ENCODE measurements around the gene MAEL. TPM values are rescaled to one million over a fixed set of nuclear protein-coding genes. Genes with fewer than 3 reads are reported as not detected.
A peak's percentile ranks its signal among the peaks of the same experiment; 100 is the strongest.

MAEL gene
- total RNA-seq, 4 donors from 2014 or later: not detected

- Histone ChIP-seq H3K36me3 (no peaks in the 10 kb centered on the region), H3K27me3 (peaks cover 20% of the 10 kb centered on the region), H3K4me1 (peaks cover 13% of the 10 kb centered on the region), H3K9me3 (no peaks in the 10 kb centered on the region), H3K27ac (no peak overlapping the region), H3K4me3 (peak overlapping the region; percentile 46)
- 15% methylated on average over 21 of the region's 21 CpGs for WGBS
- no peak for TF ChIP-seq POLR2A (IDR thresholded peaks at IDR 0.05)
- TF ChIP-seq EP300 (IDR thresholded peaks at IDR 0.05): no peak
- no peak for TF ChIP-seq CTCF (IDR thresholded peaks at IDR 0.05)
- no peak for TF ChIP-seq POLR2AphosphoS5 (IDR thresholded peaks at IDR 0.05)
- no peak for DNase-seq (ENCODE audit: low spot score in 2 of 2)
Measured at GRCh38 chr1:167043752-167044488, 54.8 kb downstream of the MAEL start.

GRCh38 chr1:167051907-167052306 lies 62.8 kb downstream of the MAEL start:
- Histone ChIP-seq H3K4me3 (no peak overlapping the region), H3K4me1 (no peaks in the 10 kb centered on the region), H3K27me3 (peaks cover 33% of the 10 kb centered on the region), H3K9me3 (no peaks in the 10 kb centered on the region), H3K27ac (no peak overlapping the region), H3K36me3 (no peaks in the 10 kb centered on the region)
- 97% methylated on average over 5 of the region's 5 CpGs for WGBS
- TF ChIP-seq EP300 (IDR thresholded peaks at IDR 0.05) (no peak), CTCF (IDR thresholded peaks at IDR 0.05) (no peak), POLR2AphosphoS5 (IDR thresholded peaks at IDR 0.05) (no peak), POLR2A (IDR thresholded peaks at IDR 0.05) (no peak)
- no peak for DNase-seq (ENCODE audit: low spot score in 2 of 2)

- no peak for DNase-seq (ENCODE audit: low spot score in 2 of 2)
- H3K4me3 ChIP-seq: no peak overlapping the region
- H3K36me3 ChIP-seq: no peaks in the 10 kb centered on the region
- H3K27ac ChIP-seq: no peak overlapping the region
- H3K27me3 ChIP-seq: peaks cover 30% of the 10 kb centered on the region
- 79% methylated on average over 7 of the region's 8 CpGs for WGBS
- no peaks in the 10 kb centered on the region for H3K4me1 ChIP-seq
- TF ChIP-seq CTCF (IDR thresholded peaks at IDR 0.05): peak in 1 of 2 donors; percentile 12
- TF ChIP-seq POLR2AphosphoS5 (IDR thresholded peaks at IDR 0.05): no peak
- H3K9me3 ChIP-seq: no peaks in the 10 kb centered on the region
Measured at GRCh38 chr1:167052389-167052788, 63.3 kb downstream of the MAEL start.

GRCh38 chr1:167054531-167054930 lies 65.5 kb downstream of the MAEL start:
- WGBS: 80% methylated on average over 1 of the region's 3 CpGs

More at GRCh38 chr1:167054531-167054930, 65.5 kb downstream of the MAEL start:
- peaks cover 27% of the 10 kb centered on the region for H3K27me3 ChIP-seq
- no peak for TF ChIP-seq POLR2A (IDR thresholded peaks at IDR 0.05)
- no peak for TF ChIP-seq CTCF (IDR thresholded peaks at IDR 0.05)
- TF ChIP-seq EP300 (IDR thresholded peaks at IDR 0.05): no peak
- TF ChIP-seq POLR2AphosphoS5 (IDR thresholded peaks at IDR 0.05): no peak
- DNase-seq (ENCODE audit: low spot score in 2 of 2): no peak
- H3K27ac ChIP-seq: no peak overlapping the region
- H3K4me1 ChIP-seq: peaks cover 6% of the 10 kb centered on the region
- H3K9me3 ChIP-seq: no peaks in the 10 kb centered on the region
- no peak overlapping the region for H3K4me3 ChIP-seq
- no peaks in the 10 kb centered on the region for H3K36me3 ChIP-seq

Measured in suprapubic skin (tissue), 4 donors.